Nephron progenitor cell (in vitro differentiated cells): ENCODE results near the gene APOBR.
"Not testable (repeated sequence)": the region's sequence is repeated elsewhere in the genome, so short reads cannot be mapped to it uniquely, and the experiment has no call there.

Source experiments
- DNase-seq: peaks from one replicate; pipeline ENCODE4 v3.0.0; 2021
- H3K27ac Mint-ChIP-seq: 2 replicates; pipeline ENCODE4 v1.8.0; 2021; ENCODE audit warnings: mild to moderate bottlenecking, moderate library complexity, mixed read lengths
- H3K27me3 Mint-ChIP-seq: 2 replicates; pipeline ENCODE4 v1.8.0; 2021; ENCODE audit warnings: mild to moderate bottlenecking, low read depth, mixed read lengths; ENCODE audit not compliant: poor library complexity
- H3K36me3 Mint-ChIP-seq: 2 replicates; pipeline ENCODE4 v1.8.0; 2021; ENCODE audit warnings: low read depth, mixed read lengths
- H3K4me1 Mint-ChIP-seq: 2 replicates; pipeline ENCODE4 v1.8.0; 2021; ENCODE audit warnings: mixed read lengths
- H3K4me3 Mint-ChIP-seq: 2 replicates; pipeline ENCODE4 v1.8.0; 2021; ENCODE audit warnings: mild to moderate bottlenecking, moderate library complexity, mixed read lengths
- H3K9me3 Mint-ChIP-seq: 2 replicates; pipeline ENCODE4 v1.8.0; 2021; ENCODE audit warnings: mild to moderate bottlenecking, moderate library complexity, mixed read lengths
- TF ChIP-seq, protein P1 (sequence below): fragments of 200-600 bp; sonication (generic); IDR thresholded peaks from 2 replicates; pipeline ENCODE4 v1.5.0; 2021; ENCODE audit warnings: antibody characterized with exemption

APOBR gene, protein sequence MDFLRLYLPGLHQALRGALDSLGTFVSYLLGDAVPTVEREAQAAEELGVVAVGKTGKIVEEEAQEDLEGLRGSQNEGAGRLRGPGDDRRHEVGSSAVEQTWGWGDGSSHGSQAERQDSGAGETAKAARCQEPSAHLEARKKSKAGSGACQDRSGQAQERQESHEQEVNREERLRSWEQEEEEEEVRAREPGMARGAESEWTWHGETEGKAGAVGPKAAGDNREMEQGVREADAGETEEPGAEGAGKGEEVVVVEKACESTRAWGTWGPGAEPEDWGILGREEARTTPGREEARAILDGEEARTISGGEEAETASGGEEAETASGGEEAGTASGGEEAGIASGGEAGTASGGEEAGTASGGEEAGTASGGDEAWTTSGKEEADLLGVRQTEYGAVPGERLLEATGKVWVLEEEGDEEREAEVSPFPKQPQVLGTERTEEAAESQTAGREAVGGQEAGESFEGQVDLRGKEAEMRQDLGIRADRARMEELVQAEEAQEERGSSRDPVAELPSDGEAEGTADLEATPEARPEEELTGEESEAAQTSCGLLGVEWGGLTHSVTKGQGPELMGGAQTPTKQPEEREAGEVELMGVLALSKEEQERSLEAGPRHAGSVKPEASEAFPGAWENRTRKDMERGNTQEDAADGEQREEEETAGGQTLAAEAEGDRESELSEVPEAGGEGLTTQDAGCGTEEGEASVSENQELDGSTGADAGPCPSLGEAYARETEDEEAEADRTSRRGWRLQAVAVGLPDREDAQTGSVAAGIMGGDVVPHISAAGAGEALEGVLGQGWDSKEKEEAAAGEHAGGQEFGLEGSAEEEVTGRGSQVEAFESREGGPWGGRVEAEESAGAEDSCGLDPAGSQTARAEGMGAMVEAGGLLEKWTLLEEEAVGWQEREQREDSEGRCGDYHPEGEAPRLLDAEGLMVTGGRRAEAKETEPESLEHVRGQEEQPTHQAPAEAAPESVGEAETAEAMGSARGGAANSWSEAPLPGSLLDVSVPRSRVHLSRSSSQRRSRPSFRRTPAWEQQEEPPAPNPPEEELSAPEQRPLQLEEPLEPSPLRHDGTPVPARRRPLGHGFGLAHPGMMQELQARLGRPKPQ

DNA sequence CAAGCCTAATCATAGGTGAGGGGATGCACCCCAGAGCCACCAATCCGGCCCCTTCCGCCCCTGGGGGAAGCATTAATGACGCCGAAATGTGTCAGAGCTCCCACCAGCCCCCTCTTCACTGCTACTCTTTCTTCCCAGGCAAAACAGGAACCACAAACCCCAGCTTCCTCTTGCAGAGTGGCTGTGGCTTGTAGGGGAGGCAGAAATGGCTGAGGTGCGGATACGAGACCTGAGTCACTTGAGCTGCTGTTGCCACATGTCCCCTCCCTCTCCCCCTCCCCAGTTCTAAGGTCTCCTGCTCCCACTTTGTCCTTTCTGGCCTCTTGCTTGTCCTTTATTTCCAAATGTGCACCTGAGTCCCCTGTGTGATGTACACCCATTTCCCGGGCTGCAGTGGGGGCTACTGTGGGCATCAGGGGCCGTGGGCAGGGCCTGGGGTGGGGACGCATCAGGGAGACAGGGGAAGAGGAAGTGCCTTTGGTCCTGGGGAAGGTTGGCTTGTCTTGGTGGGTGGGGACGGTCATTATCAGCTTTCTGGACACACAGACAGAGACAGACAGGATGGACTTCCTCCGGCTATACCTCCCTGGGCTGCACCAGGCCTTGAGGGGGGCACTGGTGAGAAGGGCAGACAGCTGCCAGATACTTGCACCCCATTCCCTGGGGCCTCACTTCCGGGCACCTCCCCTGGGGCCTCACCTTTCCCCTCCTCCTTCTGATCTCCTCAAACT, at the start of gene APOBR:
TSS of gene APOBR (plus strand) at position 523 of the 731 bp plus-strand sequence. CDS start at position 562, 39 bp downstream.
- Mint-ChIP-seq H3K27ac (peak within 1 kb of the TSS; percentile 43), H3K27me3 (peaks cover 26% of the 10 kb centered on the region), H3K4me3 (no peak within 1 kb of the TSS), H3K9me3 (no peaks in the 10 kb centered on the region), H3K4me1 (peaks cover 28% of the 10 kb centered on the region), H3K36me3 (peaks cover 2% of the 10 kb centered on the region)
- TF ChIP-seq, protein P1, sequence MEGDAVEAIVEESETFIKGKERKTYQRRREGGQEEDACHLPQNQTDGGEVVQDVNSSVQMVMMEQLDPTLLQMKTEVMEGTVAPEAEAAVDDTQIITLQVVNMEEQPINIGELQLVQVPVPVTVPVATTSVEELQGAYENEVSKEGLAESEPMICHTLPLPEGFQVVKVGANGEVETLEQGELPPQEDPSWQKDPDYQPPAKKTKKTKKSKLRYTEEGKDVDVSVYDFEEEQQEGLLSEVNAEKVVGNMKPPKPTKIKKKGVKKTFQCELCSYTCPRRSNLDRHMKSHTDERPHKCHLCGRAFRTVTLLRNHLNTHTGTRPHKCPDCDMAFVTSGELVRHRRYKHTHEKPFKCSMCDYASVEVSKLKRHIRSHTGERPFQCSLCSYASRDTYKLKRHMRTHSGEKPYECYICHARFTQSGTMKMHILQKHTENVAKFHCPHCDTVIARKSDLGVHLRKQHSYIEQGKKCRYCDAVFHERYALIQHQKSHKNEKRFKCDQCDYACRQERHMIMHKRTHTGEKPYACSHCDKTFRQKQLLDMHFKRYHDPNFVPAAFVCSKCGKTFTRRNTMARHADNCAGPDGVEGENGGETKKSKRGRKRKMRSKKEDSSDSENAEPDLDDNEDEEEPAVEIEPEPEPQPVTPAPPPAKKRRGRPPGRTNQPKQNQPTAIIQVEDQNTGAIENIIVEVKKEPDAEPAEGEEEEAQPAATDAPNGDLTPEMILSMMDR: no peak
- no peak for DNase-seq

DNA sequence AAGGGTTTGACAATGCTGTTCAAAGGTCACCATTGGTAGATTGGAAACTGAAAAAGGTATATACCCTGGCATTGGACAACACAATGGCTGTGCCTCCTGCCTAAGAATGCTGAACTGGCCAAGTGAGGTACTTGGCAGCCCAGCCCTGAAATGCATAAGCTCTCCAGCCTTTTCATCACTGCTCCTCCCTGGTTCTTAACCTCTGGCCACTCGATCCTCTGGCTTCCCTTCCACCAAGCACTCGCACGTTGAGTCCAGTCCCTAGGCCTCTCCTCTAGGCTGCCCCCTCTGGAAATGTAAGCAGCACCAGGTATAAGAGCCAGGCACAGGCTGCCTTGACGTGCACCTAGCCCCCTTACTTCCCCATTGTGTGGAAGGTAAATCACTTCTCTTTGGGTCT, 48.1 kb upstream of the APOBR start:
- H3K4me1 Mint-ChIP-seq, H3K9me3 Mint-ChIP-seq, H3K36me3 Mint-ChIP-seq, H3K27ac Mint-ChIP-seq, H3K4me3 Mint-ChIP-seq, DNase-seq, H3K27me3 Mint-ChIP-seq: not testable (repeated sequence)

DNA sequence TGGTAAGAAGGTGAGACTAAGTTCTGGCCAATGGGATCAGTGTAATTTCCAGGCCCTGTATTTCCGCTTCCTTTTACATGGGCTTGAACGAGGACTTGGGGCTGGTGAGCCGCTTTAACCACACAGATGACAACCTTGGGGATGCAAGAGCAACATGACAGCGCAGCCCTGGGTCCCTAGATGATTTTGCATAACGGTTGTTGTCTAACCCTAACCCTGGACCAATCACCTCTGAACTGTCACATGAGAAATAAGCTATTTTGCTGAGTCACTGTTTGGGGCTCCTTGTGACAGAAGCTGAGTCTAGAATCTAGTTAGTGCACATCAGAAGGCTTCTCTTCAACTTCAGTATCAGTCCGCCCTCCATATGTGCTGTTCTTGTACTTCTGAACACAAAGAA, 47.4 kb upstream of the APOBR start:
- not testable (repeated sequence) for H3K4me1 Mint-ChIP-seq, H3K27ac Mint-ChIP-seq, H3K9me3 Mint-ChIP-seq, H3K4me3 Mint-ChIP-seq, H3K36me3 Mint-ChIP-seq, H3K27me3 Mint-ChIP-seq, DNase-seq

DNA sequence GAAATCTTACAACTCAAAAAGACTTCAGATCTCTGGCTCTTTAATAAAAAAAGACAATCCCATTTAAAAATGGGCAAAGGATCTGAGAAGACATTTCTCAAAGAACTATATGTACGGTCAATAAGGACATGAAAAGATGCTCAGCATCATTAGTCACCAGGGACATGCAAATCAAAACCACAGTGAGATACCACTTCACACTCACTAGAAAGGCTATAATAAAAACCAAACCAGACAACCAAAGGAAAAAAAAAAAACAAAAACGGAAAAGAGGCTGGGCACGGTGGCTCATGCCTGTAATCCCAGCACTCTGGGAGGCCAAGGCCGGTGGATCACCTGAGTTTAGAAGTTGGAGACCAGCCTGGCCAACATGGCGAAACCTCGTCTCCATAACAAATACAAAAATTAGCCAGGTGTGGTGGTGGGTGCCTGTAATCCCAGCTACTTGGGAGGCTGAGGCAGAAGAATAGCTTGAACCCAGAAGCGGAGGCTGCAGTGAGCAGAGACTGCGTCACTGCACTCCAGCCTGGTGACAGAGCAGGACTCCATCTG, 20.7 kb upstream of the APOBR start:
- Mint-ChIP-seq H3K9me3 (no peaks in the 10 kb centered on the region), H3K27ac (peak overlapping the region; percentile 6), H3K36me3 (peaks cover 28% of the 10 kb centered on the region), H3K4me3 (no peak overlapping the region), H3K27me3 (peaks cover 3% of the 10 kb centered on the region), H3K4me1 (no peaks in the 10 kb centered on the region)
- DNase-seq: no peak
- TF ChIP-seq, protein P1: no peak

DNA sequence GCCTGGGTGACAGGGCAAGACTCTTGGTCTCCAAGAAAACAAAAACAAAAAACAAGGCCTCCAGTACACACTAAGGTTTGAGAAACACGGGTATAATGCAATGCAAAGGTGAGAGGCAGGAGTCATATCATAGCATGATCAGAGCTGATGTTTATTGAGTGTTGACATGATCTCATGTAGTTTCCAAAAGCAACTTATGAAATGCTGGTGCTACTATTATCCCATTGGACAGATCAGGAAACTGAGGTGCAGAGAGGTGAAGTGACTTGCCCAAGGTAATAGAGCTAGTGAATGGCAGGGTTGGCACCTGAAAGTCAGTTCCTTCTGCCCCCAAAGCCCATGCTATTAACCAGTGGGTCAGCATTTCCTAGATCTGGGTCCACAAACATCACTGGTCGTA, 19.2 kb upstream of the APOBR start:
- Mint-ChIP-seq H3K36me3 (peaks cover 28% of the 10 kb centered on the region), H3K27ac (no peak overlapping the region), H3K27me3 (peaks cover 3% of the 10 kb centered on the region), H3K4me1 (no peaks in the 10 kb centered on the region), H3K4me3 (no peak overlapping the region), H3K9me3 (no peaks in the 10 kb centered on the region)
- no peak for DNase-seq
- TF ChIP-seq, protein P1: no peak

DNA sequence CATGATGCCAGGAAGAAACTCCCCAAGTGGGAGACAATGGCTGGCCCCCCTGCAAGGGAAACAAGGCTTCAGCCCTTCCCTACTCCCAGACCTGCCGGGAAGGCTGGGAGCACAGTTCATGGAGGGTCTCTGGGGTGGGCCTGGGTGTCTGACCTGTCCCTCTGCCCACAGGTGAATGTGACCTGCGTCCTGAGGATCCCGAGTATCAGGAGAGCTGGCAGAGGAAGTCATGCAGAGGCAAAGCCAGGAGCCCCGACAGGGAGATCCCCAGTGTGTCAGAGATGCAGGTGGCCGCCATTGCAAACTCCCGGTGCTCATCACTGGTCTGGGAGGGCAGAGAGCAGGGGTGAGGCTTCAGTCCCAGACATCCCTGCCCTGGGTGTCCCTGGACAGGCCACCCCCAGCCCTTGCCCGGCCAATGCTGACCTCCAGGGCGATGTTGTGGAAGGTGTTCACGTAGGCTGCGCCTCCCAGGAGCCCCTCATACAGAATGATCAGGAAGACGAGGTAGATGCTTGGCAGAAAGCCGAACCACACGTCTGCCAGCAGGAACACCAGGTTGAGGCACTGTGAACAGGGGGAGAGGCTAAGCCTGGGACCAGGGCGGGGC, 17.0 kb upstream of the APOBR start:
- TF ChIP-seq, protein P1: no peak
- H3K4me1 Mint-ChIP-seq: no peaks in the 10 kb centered on the region
- no peak overlapping the region for H3K4me3 Mint-ChIP-seq
- H3K27me3 Mint-ChIP-seq: no peaks in the 10 kb centered on the region
- H3K36me3 Mint-ChIP-seq: peaks cover 28% of the 10 kb centered on the region
- no peak for DNase-seq
- no peak overlapping the region for H3K27ac Mint-ChIP-seq
- H3K9me3 Mint-ChIP-seq: no peaks in the 10 kb centered on the region
